H1 (cell line): Measurements from ENCODE around the gene SEMA7A. TPM values are rescaled to one million over a fixed set of nuclear protein-coding genes. Genes with fewer than 3 reads are reported as not detected.

Experiments used
- CTCF ChIA-PET: fragments of 300-600 bp; sonication (Branson Sonifier 250); formaldehyde crosslinking; loops from one replicate; lab custom pipeline; 2021; ENCODE audit not compliant: partially characterized antibody; lab: Charles Lee
- POLR2A ChIA-PET: fragments of 300-600 bp; sonication (Branson Sonifier 250); formaldehyde crosslinking; loops from one replicate; lab custom pipeline; 2021; ENCODE audit warnings: inconsistent platforms; ENCODE audit not compliant: partially characterized antibody; lab: Charles Lee
- DNase-seq, 2 experiments: peaks; one replicate each; pipeline versions ENCODE4 v3.0.0 to v3.0.0-alpha.2; 2010 to 2022; ENCODE audit warnings: low spot score in 2 of 2, low read depth in 1 of 2, mixed read lengths in 1 of 2
- FAIRE-seq: peaks from 2 replicates; lab custom pipeline; 2011; peaks lifted over from hg19 to GRCh38; lab: Jason Lieb, UNC
- H2AFZ ChIP-seq: 2 replicates; pipeline ENCODE4 v1.8.1; 2012; ENCODE audit warnings: low read length, inconsistent platforms
- H2AK5ac ChIP-seq: 2 replicates; pipeline ENCODE4 v1.6.1; 2013; ENCODE audit warnings: low read depth, low read length
- H2BK120ac ChIP-seq: replicated peaks from 2 replicates; pipeline ENCODE3; 2013; ENCODE audit warnings: low read depth, low read length, inconsistent platforms
- H2BK12ac ChIP-seq: 2 replicates; pipeline ENCODE4 v1.6.1; 2013; ENCODE audit warnings: low read depth, low read length
- H2BK15ac ChIP-seq: 2 replicates; pipeline ENCODE4 v1.6.1; 2013; ENCODE audit warnings: low read length
- H2BK20ac ChIP-seq: 2 replicates; pipeline ENCODE4 v1.6.1; 2013; ENCODE audit warnings: low read length
- H2BK5ac ChIP-seq: 2 replicates; pipeline ENCODE4 v1.6.1; 2013; ENCODE audit warnings: low read depth, low read length
- H3K14ac ChIP-seq: 2 replicates; pipeline ENCODE4 v1.6.1; 2013; ENCODE audit warnings: inconsistent platforms; ENCODE audit not compliant: insufficient read length
- H3K18ac ChIP-seq: 2 replicates; pipeline ENCODE4 v1.6.1; 2013; ENCODE audit warnings: low read length; ENCODE audit errors: extremely low read depth
- H3K23ac ChIP-seq: 2 replicates; pipeline ENCODE4 v1.6.1; 2013; ENCODE audit warnings: inconsistent platforms; ENCODE audit not compliant: insufficient read length
- H3K23me2 ChIP-seq: 2 replicates; pipeline ENCODE4 v1.6.1; 2013; ENCODE audit warnings: low read depth, low read length
- H3K27ac ChIP-seq: 2 replicates; pipeline ENCODE4 v1.6.1; 2011; ENCODE audit warnings: low read depth, low read length, inconsistent platforms
- H3K27me3 ChIP-seq, 4 experiments: replicated peaks in 1 of 4; 1 replicate in 1 of 4; 2 replicates in 3 of 4; pipeline versions ENCODE4 v1.6.1 to v1.8.1; 2011 to 2013; ENCODE audit warnings: low read length in 3 of 4, mild to moderate bottlenecking in 3 of 4, inconsistent platforms in 2 of 4, mixed read lengths in 2 of 4, moderate library complexity in 1 of 4; ENCODE audit not compliant: control insufficient read depth in 3 of 4, insufficient read depth in 3 of 4; ENCODE audit errors: extremely low read depth in 1 of 4
- H3K36me3 ChIP-seq, 4 experiments: 2 replicates each; pipeline versions ENCODE4 v1.6.1 to v1.8.1; 2011 to 2013; ENCODE audit warnings: mild to moderate bottlenecking in 4 of 4, low read length in 3 of 4, moderate library complexity in 2 of 4, control low read depth in 1 of 4, inconsistent platforms in 1 of 4; ENCODE audit not compliant: insufficient read depth in 4 of 4, control insufficient read depth in 2 of 4
- H3K4ac ChIP-seq: replicated peaks from 2 replicates; pipeline ENCODE3; 2013; ENCODE audit warnings: low read length, low read depth, mixed read lengths, inconsistent platforms; ENCODE audit not compliant: insufficient read length
- H3K4me1 ChIP-seq, 4 experiments: replicated peaks in 1 of 4; 1 replicate in 1 of 4; 2 replicates in 3 of 4; pipeline versions ENCODE4 v1.6.1 to v1.8.1; 2011 to 2013; ENCODE audit warnings: low read length in 3 of 4, inconsistent platforms in 2 of 4, mixed read lengths in 1 of 4; ENCODE audit not compliant: insufficient read depth in 4 of 4, control insufficient read depth in 3 of 4
- H3K4me2 ChIP-seq, 2 experiments: 2 replicates each; pipeline versions ENCODE4 v1.6.1 to v1.8.1; 2011 to 2013; ENCODE audit warnings: low read depth in 2 of 2, low read length in 2 of 2, control low read depth in 1 of 2, inconsistent platforms in 1 of 2, mild to moderate bottlenecking in 1 of 2; ENCODE audit not compliant: insufficient read depth in 1 of 2
- H3K4me3 ChIP-seq, 4 experiments: fragments of 200-600, 300-600 bp in 1 of 4; sonication (generic), shearing (Covaris generic), sonication (Bioruptor Twin) in 1 of 4; 2 replicates each; pipeline versions ENCODE4 v1.5.1 to v1.8.1; 2011 to 2016; ENCODE audit warnings: low read length in 4 of 4, low read depth in 3 of 4, control low read depth in 2 of 4, inconsistent platforms in 2 of 4, mild to moderate bottlenecking in 2 of 4, mixed read lengths in 1 of 4, moderate library complexity in 1 of 4; ENCODE audit not compliant: insufficient read depth in 2 of 4; ENCODE audit errors: extremely low read depth in 1 of 4
- H3K56ac ChIP-seq: replicated peaks from 2 replicates; pipeline ENCODE3; 2013; ENCODE audit warnings: low read depth, mild to moderate bottlenecking, mixed read lengths, low read length, inconsistent platforms; ENCODE audit not compliant: insufficient read length
- H3K79me1 ChIP-seq: 2 replicates; pipeline ENCODE4 v1.6.1; 2013; ENCODE audit warnings: low read depth, low read length, control low read depth
- H3K79me2 ChIP-seq, 2 experiments: 2 replicates each; pipeline versions ENCODE4 v1.6.1 to v1.8.1; 2012 to 2013; ENCODE audit warnings: low read length in 2 of 2, mild to moderate bottlenecking in 2 of 2, inconsistent platforms in 1 of 2; ENCODE audit not compliant: insufficient read depth in 2 of 2, control insufficient read depth in 1 of 2
- H3K9ac ChIP-seq, 4 experiments: replicated peaks in 1 of 4; 1 replicate in 1 of 4; 2 replicates in 3 of 4; pipeline versions ENCODE4 v1.6.1 to v1.8.1; 2011 to 2013; ENCODE audit warnings: low read depth in 3 of 4, low read length in 3 of 4, control low read depth in 2 of 4, mild to moderate bottlenecking in 2 of 4, moderate library complexity in 2 of 4, inconsistent platforms in 1 of 4; ENCODE audit errors: extremely low read depth in 1 of 4
- H3K9me3 ChIP-seq, 2 experiments: 2 replicates each; pipeline versions ENCODE4 v1.6.1 to v1.8.1; 2012 to 2013; ENCODE audit warnings: mild to moderate bottlenecking in 2 of 2, moderate library complexity in 2 of 2, control low read depth in 1 of 2, inconsistent platforms in 1 of 2, low read depth in 1 of 2, low read length in 1 of 2, mixed read lengths in 1 of 2; ENCODE audit not compliant: insufficient read depth in 2 of 2
- H4K20me1 ChIP-seq, 2 experiments: replicated peaks in 1 of 2; 2 replicates each; pipeline versions ENCODE3 to v1.8.1; 2011 to 2013; ENCODE audit warnings: inconsistent platforms in 2 of 2, low read length in 2 of 2, mild to moderate bottlenecking in 1 of 2; ENCODE audit not compliant: insufficient read depth in 2 of 2, control insufficient read depth in 1 of 2
- H4K5ac ChIP-seq: 2 replicates; pipeline ENCODE4 v1.6.1; 2013; ENCODE audit warnings: low read length, low read depth, mixed read lengths, inconsistent platforms; ENCODE audit not compliant: insufficient read length
- H4K8ac ChIP-seq: 2 replicates; pipeline ENCODE4 v1.8.0; 2013; ENCODE audit warnings: mild to moderate bottlenecking, moderate library complexity, low read length, inconsistent platforms; ENCODE audit not compliant: insufficient read depth; ENCODE audit errors: extremely low read depth
- H4K91ac ChIP-seq: replicated peaks from 2 replicates; pipeline ENCODE3; 2013; ENCODE audit warnings: low read length, mixed read lengths, inconsistent platforms; ENCODE audit not compliant: insufficient read length
- CBX5 ChIP-seq: fragments of 300-800, 300-1000 bp; sonication (generic); IDR thresholded peaks from 2 replicates; pipeline ENCODE4 v1.7.1; 2016; ENCODE audit warnings: antibody characterized with exemption, low read length, low read depth
- CHD1 ChIP-seq: IDR thresholded peaks from 2 replicates; pipeline ENCODE4 v1.6.1; 2012; ENCODE audit warnings: low read depth, low read length, improper control_type of control experiment
- CHD2 ChIP-seq: IDR thresholded peaks from 2 replicates; pipeline ENCODE4 v1.6.1; 2012; ENCODE audit warnings: low read length, improper control_type of control experiment
- EGR1 ChIP-seq: IDR thresholded peaks from 2 replicates; pipeline ENCODE4 v1.6.1; 2011; ENCODE audit warnings: low read depth, low read length, borderline replicate concordance
- FOSL1 ChIP-seq: IDR thresholded peaks from 2 replicates; pipeline ENCODE4 v1.6.1; 2011; ENCODE audit warnings: mild to moderate bottlenecking, low read depth, low read length, moderate library complexity; ENCODE audit not compliant: insufficient read depth
- NANOG ChIP-seq: IDR thresholded peaks from 2 replicates; pipeline ENCODE4 v1.6.1; 2011; ENCODE audit warnings: low read length, low read depth, mild to moderate bottlenecking, inconsistent platforms; ENCODE audit not compliant: insufficient read depth, poor library complexity, severe bottlenecking
- PHF8 ChIP-seq: fragments of 200-600 bp; sonication (generic); conservative IDR thresholded peaks from 2 replicates; pipeline ENCODE4 v1.7.1; 2012; ENCODE audit warnings: low read depth, mild to moderate bottlenecking, inconsistent platforms, low read length, moderate library complexity
- POLR2AphosphoS5 ChIP-seq: IDR thresholded peaks from 2 replicates; pipeline ENCODE4 v1.6.1; 2011; ENCODE audit warnings: low read depth, low read length
- SIN3A ChIP-seq, 2 experiments: IDR thresholded peaks in 1 of 2; conservative IDR thresholded peaks in 1 of 2; 2 replicates each; pipeline ENCODE4 v1.6.1; 2011 to 2012; ENCODE audit warnings: low read length in 2 of 2, improper control_type of control experiment in 1 of 2, low read depth in 1 of 2, mild to moderate bottlenecking in 1 of 2
- SIRT6 ChIP-seq: IDR thresholded peaks from one replicate; pipeline ENCODE4 v1.7.1; 2012; ENCODE audit warnings: low read length, inconsistent platforms
- TAF7 ChIP-seq: optimal IDR thresholded peaks from 2 replicates; pipeline ENCODE3; 2011; ENCODE audit warnings: low read depth, mild to moderate bottlenecking, inconsistent platforms, low read length, moderate library complexity, borderline replicate concordance
- TEAD4 ChIP-seq: IDR thresholded peaks from 2 replicates; pipeline ENCODE4 v1.6.1; 2012; ENCODE audit warnings: low read depth, low read length, inconsistent platforms, mixed read lengths
- YY1 ChIP-seq: IDR thresholded peaks from 2 replicates; pipeline ENCODE4 v1.6.1; 2011; ENCODE audit warnings: low read depth, mild to moderate bottlenecking, low read length
- ZNF274 ChIP-seq: IDR thresholded peaks from 2 replicates; pipeline ENCODE4 v1.7.0; 2012; ENCODE audit warnings: low read length, borderline replicate concordance; ENCODE audit errors: extremely low read depth
- WGBS, 2 experiments: shearing (Covaris generic) in 1 of 2; methylation state at CpG; one replicate each; pipeline versions ENCODE4 v1.1.6 to v1.1.7; 2013 to 2015; ENCODE audit warnings: low lambda C conversion rate in 2 of 2, mixed read lengths in 2 of 2, inconsistent platforms in 1 of 2, low coverage in 1 of 2, missing lambda C conversion rate in 1 of 2; ENCODE audit not compliant: insufficient replicate concordance in 2 of 2, insufficient coverage in 1 of 2, insufficient read length in 1 of 2; ENCODE audit errors: extremely low coverage in 1 of 2, missing lambda C conversion rate in 1 of 2; 5-methylcytosine and 5-hydroxymethylcytosine counted together
- polyA plus RNA-seq, 7 experiments: library from polyadenylated mRNA; depleted of rRNA in 3 of 7; stranded (reverse) in 5 of 7; unstranded in 2 of 7; fragments of >200 nt in 5 of 7; fragments of 200-250 nt in 2 of 7; gene quantifications; 1 replicate in 5 of 7; 2 replicates in 1 of 7; 4 replicates in 1 of 7; pipeline versions ENCODE4 v1.2.1 to v1.2.3, GENCODE V29; 2011 to 2013; ENCODE audit warnings: missing spikeins in 2 of 7, mixed read lengths in 2 of 7
- total RNA-seq: library from RNA; stranded (reverse); fragmentation: NEBNext Ultra II Directional; extraction: Animal tissue kit (Norgen Biotek cat#: 25700); gene quantifications from 2 replicates; pipeline ENCODE4 v1.2.1, GENCODE V29; 2021

Gene SEMA7A
- total and polyA plus RNA-seq, 2 of the 8 experiments (the other 6 are each of a cell fraction or from before 2014, with no cell fraction given), result 10.7 to 15.0 TPM

GRCh38 chr15:74378848-74379247 lies 54.9 kb downstream of the SEMA7A start:
- Histone ChIP-seq H4K20me1 (no peaks in the 10 kb centered on the region), H3K36me3 (no peaks in the 10 kb centered on the region), H3K14ac (no peak overlapping the region), H4K5ac (no peak overlapping the region), H3K9me3 (no peaks in the 10 kb centered on the region), H2AFZ (no peak overlapping the region), H2BK120ac (no peak overlapping the region), H4K8ac (peak overlapping the region; percentile 75; the same call in 1 of the 2 replicates), H3K4me2 (no peak overlapping the region), H2BK12ac (no peak overlapping the region), H2BK5ac (no peak overlapping the region), H3K4me3 (no peak overlapping the region), H2BK15ac (no peak overlapping the region), H3K56ac (no peak overlapping the region), H3K27me3 (peaks cover 0 to 3% (median 0%) of the 10 kb centered on the region in 4 experiments; a peak in 2 of 7 replicates), H3K79me1 (no peaks in the 10 kb centered on the region; the same call in 1 of the 2 replicates), H3K79me2 (no peaks in the 10 kb centered on the region), H3K9ac (no peak overlapping the region), H3K23me2 (peaks cover 5% of the 10 kb centered on the region; the same call in 1 of the 2 replicates), H2BK20ac (no peak overlapping the region), H3K27ac (no peak overlapping the region), H2AK5ac (no peak overlapping the region), H4K91ac (no peak overlapping the region), H3K23ac (no peak overlapping the region), H3K4ac (no peak overlapping the region), H3K18ac (no peak overlapping the region; the same call in 1 of the 2 replicates), H3K4me1 (peaks cover 4 to 12% (median 7%) of the 10 kb centered on the region in 4 experiments; a peak in 6 of 7 replicates)
- WGBS, 2 experiments, result 72% methylated on average over 9 of the region's 9 CpGs; no CpG with 5 or more reads in 1 of the 2 experiments
- DNase-seq (no peak), FAIRE-seq (no peak)
- ChIA-PET POLR2A (interaction anchor here (0.7 to 1.7 kb wide), 8 partner anchors 48 to 227 kb away, joined by 3 to 4 read pairs (median 4); no protein-coding TSS in a partner anchor), CTCF (interaction anchor here (0.6 to 36.8 kb wide), 16 partner anchors 8 to 191 kb away, joined by 3 to 1311 read pairs (median 4); partner anchors contain the start of genes CYP11A1 and SEMA7A)
- TF ChIP-seq CBX5 (no peak), YY1 (no peak), CHD1 (no peak), TEAD4 (no peak), SIRT6 (no peak), TAF7 (no peak), SIN3A (conservative IDR thresholded peaks at IDR 0.05 in 1 of 2, IDR thresholded peaks at IDR 0.05 in 1 of 2; ENCODE audit: low read depth in 1 of 2, low read length in 2 of 2) (no peak), ZNF274 (no peak), CHD2 (no peak), POLR2AphosphoS5 (no peak), PHF8 (no peak), FOSL1 (no peak), NANOG (no peak), EGR1 (no peak)
